Karpas-422 (cell line): ENCODE measurements around the gene RPA1. TPM values are rescaled to one million over a fixed set of nuclear protein-coding genes. Genes with fewer than 3 reads are reported as not detected.

ENCODE experiments used
- DNase-seq: peaks from one replicate; pipeline ENCODE4 v3.0.0-alpha.2; 2015
- H2AFZ ChIP-seq: fragments of 200-600 bp; sonication (generic); 2 replicates; pipeline ENCODE4 v1.6.1; 2014; ENCODE audit warnings: antibody characterized with exemption, low read length, mixed read lengths
- H3K27ac ChIP-seq: fragments of 200-600 bp; sonication (generic); 2 replicates; pipeline ENCODE4 v1.5.1; 2014; ENCODE audit warnings: mild to moderate bottlenecking, low read length, moderate library complexity
- H3K27me3 ChIP-seq: fragments of 200-600 bp; sonication (generic); 2 replicates; pipeline ENCODE4 v1.6.1; 2014; ENCODE audit warnings: low read length, mixed read lengths
- H3K36me3 ChIP-seq: fragments of 200-600 bp; sonication (generic); 2 replicates; pipeline ENCODE4 v1.6.1; 2014; ENCODE audit warnings: low read length, mixed read lengths; ENCODE audit not compliant: insufficient read depth
- H3K4me1 ChIP-seq: fragments of 200-600 bp; sonication (generic); 2 replicates; pipeline ENCODE4 v1.6.1; 2014; ENCODE audit warnings: mild to moderate bottlenecking, low read length, mixed read lengths
- H3K4me2 ChIP-seq: fragments of 200-600 bp; sonication (generic); 2 replicates; pipeline ENCODE4 v1.6.1; 2014; ENCODE audit warnings: low read length, low read depth, mild to moderate bottlenecking; ENCODE audit not compliant: poor library complexity, severe bottlenecking
- H3K4me3 ChIP-seq: fragments of 200-600 bp; sonication (generic); 2 replicates; pipeline ENCODE4 v1.5.1; 2014; ENCODE audit warnings: mild to moderate bottlenecking, antibody characterized with exemption, low read length, mixed read lengths
- H3K79me2 ChIP-seq: fragments of 200-600 bp; sonication (generic); 2 replicates; pipeline ENCODE4 v1.6.1; 2014; ENCODE audit warnings: mild to moderate bottlenecking, low read length, mixed read lengths
- H3K9ac ChIP-seq: fragments of 200-600 bp; sonication (generic); 2 replicates; pipeline ENCODE4 v1.6.0; 2014; ENCODE audit warnings: low read length
- H3K9me2 ChIP-seq: fragments of 200-600 bp; sonication (generic), shearing (Covaris generic); replicated peaks from 2 replicates; pipeline ENCODE4 v1.6.0; 2014; ENCODE audit warnings: mild to moderate bottlenecking, low read length, moderate library complexity; ENCODE audit not compliant: insufficient read depth
- H3K9me3 ChIP-seq: fragments of 300-700, 200-600 bp; sonication (generic); 2 replicates; pipeline ENCODE4 v1.6.1; 2014; ENCODE audit warnings: low read length, mixed read lengths
- H4K20me1 ChIP-seq: fragments of 200-600 bp; sonication (generic); 2 replicates; pipeline ENCODE4 v1.6.1; 2014; ENCODE audit warnings: mild to moderate bottlenecking, antibody characterized with exemption, low read length, low read depth; ENCODE audit not compliant: insufficient read depth
- total RNA-seq: library from RNA; depleted of rRNA; stranded (reverse); fragments of >200 nt; shearing (Covaris generic); gene quantifications from 2 replicates; pipeline ENCODE4 v1.2.3, GENCODE V29; 2014; ENCODE audit warnings: low replicate concordance

Gene RPA1
- total RNA-seq, 1 experiment from 2014 or later, result 40.4 TPM

DNA sequence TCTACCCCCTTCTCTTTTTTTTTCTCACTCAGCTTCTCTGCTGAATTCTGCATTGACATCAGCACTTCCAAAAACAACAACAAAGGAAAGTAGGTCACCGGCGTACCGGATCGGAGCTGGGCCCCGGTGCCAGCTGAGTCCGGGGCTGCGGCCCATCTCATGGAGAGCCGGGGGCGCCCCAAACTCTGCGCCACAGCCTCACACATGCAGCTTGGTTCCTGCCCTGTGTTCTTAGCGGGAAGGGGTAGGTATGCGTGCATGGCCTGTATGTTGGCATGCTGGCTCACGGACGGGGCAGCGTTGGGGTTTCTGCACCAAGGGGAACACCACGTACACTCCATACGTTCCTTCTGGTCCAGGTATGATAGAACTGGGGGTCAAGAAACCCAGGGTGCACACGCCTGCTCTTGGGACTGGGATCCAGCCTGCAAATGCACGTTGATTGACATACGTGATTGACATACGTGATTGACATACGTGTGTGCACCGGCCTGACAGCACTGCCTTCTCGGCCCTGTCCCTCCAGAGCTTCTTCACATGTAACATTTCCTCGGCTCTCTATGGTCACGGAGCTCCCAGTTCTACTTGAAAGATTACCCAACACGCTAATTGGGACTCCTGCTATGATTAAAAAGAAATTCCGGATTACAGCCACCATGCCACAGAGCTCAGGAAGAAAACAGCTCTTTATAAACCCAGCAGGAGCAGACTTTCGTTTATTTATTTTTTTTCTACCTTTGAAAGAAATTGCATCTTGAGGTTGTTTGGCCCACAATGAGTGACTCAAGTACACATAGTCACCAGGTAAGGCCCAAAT is 88.7 kb downstream of the RPA1 start:
- Histone ChIP-seq H3K4me3 (no peak overlapping the region), H2AFZ (no peak overlapping the region), H3K27ac (no peak overlapping the region), H3K4me2 (no peak overlapping the region), H3K9me2 (no peaks in the 10 kb centered on the region), H3K9me3 (no peaks in the 10 kb centered on the region), H3K9ac (no peak overlapping the region), H3K36me3 (no peaks in the 10 kb centered on the region), H4K20me1 (no peaks in the 10 kb centered on the region), H3K79me2 (no peaks in the 10 kb centered on the region), H3K4me1 (peaks cover 12% of the 10 kb centered on the region), H3K27me3 (no peaks in the 10 kb centered on the region)
- no peak for DNase-seq

DNA sequence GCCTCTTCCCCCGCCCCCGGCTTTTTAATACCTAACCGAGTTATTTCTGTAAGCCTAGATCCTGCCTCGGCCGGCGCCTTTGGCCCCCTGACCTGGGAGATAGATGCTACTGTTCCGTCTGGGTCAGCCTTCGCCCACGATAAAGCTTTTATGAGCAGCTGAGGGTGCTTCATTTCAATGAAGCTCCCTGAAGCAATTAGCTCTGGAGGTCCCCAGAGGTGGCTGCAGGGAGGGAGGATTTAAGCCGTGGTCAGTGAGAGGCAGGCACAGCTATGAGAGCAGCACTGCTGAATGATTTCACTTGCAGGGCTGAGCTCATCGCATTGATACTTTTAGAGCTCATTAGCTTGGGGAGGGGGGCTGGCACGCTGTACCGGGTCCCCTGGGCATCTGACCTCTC is 89.4 kb downstream of the RPA1 start:
- no peaks in the 10 kb centered on the region for H4K20me1 ChIP-seq
- H3K4me3 ChIP-seq, result no peak overlapping the region
- no peak overlapping the region for H3K4me2 ChIP-seq
- no peak overlapping the region for H3K9ac ChIP-seq
- H3K9me2 ChIP-seq, result no peaks in the 10 kb centered on the region
- no peaks in the 10 kb centered on the region for H3K9me3 ChIP-seq
- H2AFZ ChIP-seq, result no peak overlapping the region
- no peak for DNase-seq
- no peaks in the 10 kb centered on the region for H3K36me3 ChIP-seq
- H3K4me1 ChIP-seq, result peaks cover 12% of the 10 kb centered on the region
- no peak overlapping the region for H3K27ac ChIP-seq
- no peaks in the 10 kb centered on the region for H3K27me3 ChIP-seq
- no peaks in the 10 kb centered on the region for H3K79me2 ChIP-seq

DNA sequence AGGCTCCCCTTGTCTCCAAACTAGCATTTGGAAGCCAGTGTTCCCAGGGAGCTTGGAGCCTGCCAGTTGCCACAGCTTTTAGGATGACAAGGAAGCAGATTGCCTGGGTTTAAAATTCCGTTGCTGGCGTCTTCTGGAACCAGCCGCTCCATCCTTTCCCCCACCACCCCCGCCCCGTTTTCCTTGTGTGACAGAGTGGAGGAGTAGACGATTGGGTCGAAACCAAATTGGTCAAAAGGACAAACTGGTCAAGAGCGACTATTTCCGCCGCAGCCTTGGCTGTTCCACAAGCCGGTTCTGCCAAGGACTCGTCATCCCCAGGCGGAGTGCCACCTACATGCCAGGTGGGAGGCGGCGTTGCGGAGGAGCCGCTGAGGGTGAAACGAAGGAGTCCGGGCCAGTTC is 91.1 kb downstream of the RPA1 start:
- Histone ChIP-seq H3K9me3 (no peaks in the 10 kb centered on the region), H3K4me1 (peaks cover 5% of the 10 kb centered on the region), H3K27ac (no peak overlapping the region), H3K9ac (no peak overlapping the region), H3K27me3 (no peaks in the 10 kb centered on the region), H2AFZ (no peak overlapping the region), H3K4me3 (no peak overlapping the region), H3K4me2 (no peak overlapping the region), H3K79me2 (no peaks in the 10 kb centered on the region), H3K9me2 (no peaks in the 10 kb centered on the region), H3K36me3 (no peaks in the 10 kb centered on the region), H4K20me1 (no peaks in the 10 kb centered on the region)
- DNase-seq, result no peak

DNA sequence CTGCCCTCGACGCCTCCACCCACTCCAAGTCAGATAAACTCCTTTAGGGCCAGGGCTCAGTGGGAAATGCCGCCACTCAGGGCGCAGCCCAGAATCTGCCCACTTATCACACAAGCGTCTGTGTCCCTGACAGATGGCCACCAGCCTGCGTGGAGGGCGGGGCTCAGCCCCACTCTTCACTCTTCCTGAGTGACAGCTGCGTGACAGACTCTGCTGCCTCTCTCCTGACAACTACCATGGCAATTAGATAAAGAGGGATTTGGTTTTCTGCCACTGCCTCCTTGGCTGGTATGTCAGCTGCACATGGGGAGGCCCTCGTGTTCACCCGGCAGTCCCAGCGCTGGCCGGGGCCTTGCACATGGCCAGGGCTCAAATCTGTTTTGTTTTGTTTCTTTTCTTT is 99.2 kb downstream of the RPA1 start:
- Histone ChIP-seq H2AFZ (no peak overlapping the region), H3K9ac (no peak overlapping the region), H3K4me1 (no peaks in the 10 kb centered on the region), H3K36me3 (no peaks in the 10 kb centered on the region), H3K9me3 (no peaks in the 10 kb centered on the region), H3K27me3 (no peaks in the 10 kb centered on the region), H3K79me2 (no peaks in the 10 kb centered on the region), H3K9me2 (no peaks in the 10 kb centered on the region), H3K4me3 (no peak overlapping the region), H4K20me1 (no peaks in the 10 kb centered on the region), H3K27ac (no peak overlapping the region), H3K4me2 (no peak overlapping the region)
- DNase-seq, result no peak

DNA sequence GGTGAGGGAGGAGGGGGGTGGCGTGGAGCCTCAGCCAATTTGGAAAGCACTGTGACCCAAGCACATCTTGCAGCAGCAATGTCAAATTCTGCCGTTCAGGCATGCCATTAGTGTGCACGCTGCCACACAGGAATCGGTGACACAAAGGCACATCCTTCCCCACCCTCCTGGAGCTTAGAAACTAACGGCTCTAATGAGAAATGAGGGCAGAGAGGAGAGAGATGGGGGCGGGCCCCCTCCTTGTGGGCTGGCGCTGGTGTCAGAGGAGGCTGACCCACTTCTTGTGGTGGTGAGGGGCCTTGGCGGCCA is 100.5 kb downstream of the RPA1 start:
- Histone ChIP-seq H3K9ac (no peak overlapping the region), H3K4me1 (no peaks in the 10 kb centered on the region), H3K4me2 (no peak overlapping the region), H4K20me1 (no peaks in the 10 kb centered on the region), H3K79me2 (no peaks in the 10 kb centered on the region), H3K9me3 (no peaks in the 10 kb centered on the region), H3K9me2 (no peaks in the 10 kb centered on the region), H2AFZ (no peak overlapping the region), H3K4me3 (no peak overlapping the region), H3K27ac (no peak overlapping the region), H3K36me3 (no peaks in the 10 kb centered on the region), H3K27me3 (no peaks in the 10 kb centered on the region)
- no peak for DNase-seq

DNA sequence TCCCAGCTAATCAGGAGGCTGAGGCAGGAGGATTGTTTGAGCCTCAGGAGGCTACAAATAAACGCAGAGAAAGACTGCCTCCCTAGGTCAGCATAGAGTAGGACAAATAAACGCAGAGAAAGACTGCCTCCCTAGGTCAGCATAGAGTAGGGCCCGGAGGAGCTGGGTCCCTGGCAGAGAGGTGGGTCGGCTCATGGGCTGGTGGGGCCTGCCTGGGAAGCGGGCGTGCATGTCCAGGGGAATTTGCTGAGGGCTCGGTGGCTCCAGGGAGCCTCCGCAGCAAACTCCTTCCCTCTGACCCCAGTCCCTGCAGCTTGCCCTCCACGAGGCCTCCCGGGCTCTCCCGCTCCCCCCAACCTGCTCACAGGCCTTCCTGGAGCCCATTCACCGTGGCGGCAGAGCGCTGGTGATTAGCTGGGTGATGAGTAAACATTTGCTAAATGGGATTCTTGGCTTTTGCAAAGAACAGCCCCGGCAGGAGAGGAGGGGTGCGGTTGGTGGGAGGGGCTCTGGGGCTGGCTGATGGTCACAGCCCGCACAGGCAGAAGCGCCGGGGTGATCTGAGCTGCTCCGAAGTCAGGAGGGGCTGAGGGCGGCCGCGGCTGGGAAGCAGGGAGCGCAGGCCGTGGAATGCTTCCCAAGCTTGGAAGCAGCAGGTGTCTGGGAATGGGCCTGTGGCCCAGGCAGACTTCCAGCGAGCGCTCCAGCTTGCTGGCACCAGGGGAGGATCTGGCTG is 102.2 kb downstream of the RPA1 start:
- no peak overlapping the region for H3K27ac ChIP-seq
- H3K4me3 ChIP-seq, result no peak overlapping the region
- no peaks in the 10 kb centered on the region for H3K36me3 ChIP-seq
- H3K9me2 ChIP-seq, result no peaks in the 10 kb centered on the region
- H2AFZ ChIP-seq, result no peak overlapping the region
- no peak overlapping the region for H3K9ac ChIP-seq
- H4K20me1 ChIP-seq, result no peaks in the 10 kb centered on the region
- DNase-seq, result no peak
- no peak overlapping the region for H3K4me2 ChIP-seq
- H3K79me2 ChIP-seq, result no peaks in the 10 kb centered on the region
- H3K9me3 ChIP-seq, result no peaks in the 10 kb centered on the region
- H3K27me3 ChIP-seq, result no peaks in the 10 kb centered on the region
- H3K4me1 ChIP-seq, result no peaks in the 10 kb centered on the region

DNA sequence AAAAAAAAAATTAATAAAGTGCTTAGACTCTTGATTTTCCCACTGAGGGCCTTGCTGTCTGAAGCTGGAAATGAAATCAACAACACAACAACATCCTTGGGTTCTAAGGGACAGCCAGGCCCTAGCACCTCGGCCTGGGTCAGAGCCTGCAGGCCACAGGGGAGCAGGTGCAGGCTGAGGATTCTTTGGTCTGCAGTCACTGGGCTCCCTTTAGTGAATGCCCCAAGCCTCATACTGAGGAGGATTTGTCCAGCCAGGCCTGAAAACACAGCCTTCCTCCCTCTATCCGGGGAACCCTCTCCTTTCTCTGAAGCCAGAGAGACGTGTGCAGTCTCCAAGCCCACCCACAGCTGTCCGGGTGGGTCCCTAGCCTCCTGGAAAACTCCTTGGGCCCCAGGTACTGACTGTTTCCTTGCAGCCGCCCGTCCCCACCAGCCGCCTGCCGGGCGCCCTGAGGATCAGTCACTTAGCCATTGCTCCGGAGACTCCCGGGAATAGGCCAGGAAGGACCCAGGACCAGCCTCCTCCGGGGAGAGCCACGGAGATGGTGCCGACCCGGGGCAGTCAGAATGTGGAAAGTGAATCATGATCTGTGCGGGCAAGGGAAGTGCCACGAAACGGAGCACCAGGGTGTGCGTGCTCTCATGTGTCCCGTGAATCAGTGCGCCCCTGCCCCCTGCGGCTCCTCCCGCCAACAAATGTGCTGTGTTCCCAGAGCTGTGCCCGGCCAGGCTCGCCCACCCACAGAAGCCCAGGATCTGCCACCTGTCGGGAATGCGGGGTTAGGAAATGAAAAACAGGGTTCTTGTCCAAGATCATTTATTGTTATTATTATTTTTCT is 104.3 kb downstream of the RPA1 start:
- H3K36me3 ChIP-seq, result no peaks in the 10 kb centered on the region
- H3K9me2 ChIP-seq, result no peaks in the 10 kb centered on the region
- H3K4me2 ChIP-seq, result no peak overlapping the region
- no peaks in the 10 kb centered on the region for H3K79me2 ChIP-seq
- no peaks in the 10 kb centered on the region for H4K20me1 ChIP-seq
- no peaks in the 10 kb centered on the region for H3K27me3 ChIP-seq
- no peak overlapping the region for H2AFZ ChIP-seq
- H3K4me1 ChIP-seq, result no peaks in the 10 kb centered on the region
- no peak overlapping the region for H3K9ac ChIP-seq
- no peak overlapping the region for H3K4me3 ChIP-seq
- no peak overlapping the region for H3K27ac ChIP-seq
- no peak for DNase-seq
- H3K9me3 ChIP-seq, result no peaks in the 10 kb centered on the region

DNA sequence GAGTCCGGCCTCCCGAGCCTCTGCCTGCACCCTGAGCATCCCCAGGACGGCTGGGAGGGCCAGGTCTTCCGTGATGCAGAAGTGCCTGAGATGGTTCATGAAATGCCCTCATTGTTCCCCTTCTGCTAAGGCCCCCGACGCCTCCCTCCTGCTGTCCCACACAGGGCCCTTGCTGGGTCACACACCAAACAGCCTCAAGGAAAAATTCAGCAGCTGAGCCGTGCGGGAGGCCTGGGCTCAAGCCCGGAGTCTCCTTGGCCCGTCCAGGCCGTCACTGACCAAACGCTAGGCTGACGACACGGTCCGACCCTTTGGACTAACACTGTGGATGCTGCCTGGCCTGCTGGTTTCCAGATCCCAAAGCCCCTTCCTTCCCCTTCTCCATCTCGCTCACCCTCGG is 105.1 kb downstream of the RPA1 start:
- Histone ChIP-seq H3K9me2 (no peaks in the 10 kb centered on the region), H3K4me3 (no peak overlapping the region), H3K27me3 (no peaks in the 10 kb centered on the region), H3K4me2 (no peak overlapping the region), H3K4me1 (no peaks in the 10 kb centered on the region), H3K27ac (no peak overlapping the region), H2AFZ (no peak overlapping the region), H3K9ac (no peak overlapping the region), H4K20me1 (no peaks in the 10 kb centered on the region), H3K9me3 (no peaks in the 10 kb centered on the region), H3K79me2 (no peaks in the 10 kb centered on the region), H3K36me3 (no peaks in the 10 kb centered on the region)
- DNase-seq, result no peak
